ENCODE results near the gene TNFRSF13B.

The TNFRSF13B gene

GRCh38 chr17:16953841-16954240 is 18.1 kb downstream of the TNFRSF13B start:
- no peak for DNase-seq

- DNase-seq = no peak
These were observed 18.6 kb downstream of the TNFRSF13B start for GRCh38 chr17:16953347-16953746.

GRCh38 chr17:16952401-16952800 is 19.5 kb downstream of the TNFRSF13B start:
- DNase-seq = no peak

- no peak for DNase-seq
These were observed 21.4 kb downstream of the TNFRSF13B start for GRCh38 chr17:16950488-16950887.

- DNase-seq = no peak
These were observed 23.1 kb downstream of the TNFRSF13B start for GRCh38 chr17:16948587-16949376.

GRCh38 chr17:16947470-16947869 is 24.4 kb downstream of the TNFRSF13B start:
- DNase-seq = no peak

- no peak for DNase-seq
These were observed 26.2 kb downstream of the TNFRSF13B start for GRCh38 chr17:16945663-16946218.

- no peak for DNase-seq
These were observed 26.8 kb downstream of the TNFRSF13B start for GRCh38 chr17:16945136-16945482.

GRCh38 chr17:16944334-16945135 is 27.4 kb downstream of the TNFRSF13B start:
- no peak for DNase-seq

GRCh38 chr17:16943541-16944333 is 28.2 kb downstream of the TNFRSF13B start:
- DNase-seq = no peak

- DNase-seq = no peak
These were observed 28.9 kb downstream of the TNFRSF13B start for GRCh38 chr17:16943032-16943352.

- no peak for DNase-seq
These were observed 29.5 kb downstream of the TNFRSF13B start for GRCh38 chr17:16942141-16943031.

GRCh38 chr17:16941072-16942036 is 30.6 kb downstream of the TNFRSF13B start:
- no peak for DNase-seq

GRCh38 chr17:16940116-16940881 is 31.6 kb downstream of the TNFRSF13B start:
- DNase-seq = no peak

GRCh38 chr17:16939606-16940115 is 32.3 kb downstream of the TNFRSF13B start:
- no peak for DNase-seq

GRCh38 chr17:16939208-16939576 is 32.7 kb downstream of the TNFRSF13B start:
- no peak for DNase-seq

- DNase-seq = no peak
These were observed 33.3 kb downstream of the TNFRSF13B start for GRCh38 chr17:16938496-16939207.

GRCh38 chr17:16938031-16938430 is 33.9 kb downstream of the TNFRSF13B start:
- DNase-seq = no peak

- no peak for DNase-seq
These were observed 34.5 kb downstream of the TNFRSF13B start for GRCh38 chr17:16937431-16937830.
